GM23248 (cell line): ENCODE results near the gene SNRPD2.

Source experiments
- EZH2 ChIP-seq: fragments of 200-600 bp; sonication (generic); IDR thresholded peaks from 2 replicates; pipeline ENCODE4 v1.6.1; 2018; ENCODE audit warnings: antibody characterized with exemption, mild to moderate bottlenecking; ENCODE audit not compliant: insufficient read depth, poor library complexity, severe bottlenecking
- EZH2phosphoT487 ChIP-seq: fragments of 200-600 bp; sonication (generic); IDR thresholded peaks from 2 replicates; pipeline ENCODE4 v1.6.1; 2018; ENCODE audit warnings: antibody characterized with exemption, moderate library complexity, mild to moderate bottlenecking, low read depth; ENCODE audit not compliant: insufficient read depth

DNA sequence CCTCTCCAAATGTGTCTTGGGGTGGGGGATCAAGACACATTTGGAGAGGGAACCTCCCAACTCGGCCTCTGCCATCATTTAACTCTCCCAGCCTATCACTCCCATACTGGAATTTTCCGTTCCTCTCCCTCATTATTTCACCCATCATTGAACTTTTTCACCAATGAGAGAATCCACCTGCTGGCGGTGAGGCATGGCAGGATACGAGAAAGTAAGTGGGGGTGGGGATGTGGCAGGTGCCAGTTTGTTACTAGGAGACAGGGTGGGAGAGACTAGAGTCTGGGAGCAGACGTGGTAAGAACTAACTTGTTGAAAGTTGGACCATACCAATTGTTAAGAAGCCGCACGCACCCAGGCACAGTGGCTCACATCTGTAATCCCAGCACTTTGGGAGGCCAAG lies 16.8 kb downstream of the SNRPD2 start:
- TF ChIP-seq EZH2 (no peak), EZH2phosphoT487 (no peak)
